ENCODE data around the gene ITPRIP.

Gene ITPRIP

GRCh38 chr10:104327745-104328645, 10.3 kb downstream of the ITPRIP start:
- no peak for FAIRE-seq
- DNase-seq (ENCODE audit: extremely low spot score, insufficient read length, low read depth) = no peak

- FAIRE-seq = no peak
- no peak for DNase-seq (ENCODE audit: extremely low spot score, insufficient read length, low read depth)
Measured at GRCh38 chr10:104326991-104327610, 11.2 kb downstream of the ITPRIP start.

- no peak for DNase-seq (ENCODE audit: extremely low spot score, insufficient read length, low read depth)
- FAIRE-seq = no peak
Measured at GRCh38 chr10:104325436-104326435, 12.5 kb downstream of the ITPRIP start.

- FAIRE-seq (no peak), DNase-seq (ENCODE audit: extremely low spot score, insufficient read length, low read depth) (no peak)
Measured at GRCh38 chr10:104324931-104325330, 13.3 kb downstream of the ITPRIP start.

GRCh38 chr10:104324221-104324686, 14.0 kb downstream of the ITPRIP start:
- no peak for DNase-seq (ENCODE audit: extremely low spot score, insufficient read length, low read depth)
- peak; percentile 51 for FAIRE-seq

GRCh38 chr10:104323760-104324201, 14.5 kb downstream of the ITPRIP start:
- DNase-seq (ENCODE audit: extremely low spot score, insufficient read length, low read depth) (no peak), FAIRE-seq (peak; percentile 24)

GRCh38 chr10:104323085-104323484, 15.2 kb downstream of the ITPRIP start:
- DNase-seq (ENCODE audit: extremely low spot score, insufficient read length, low read depth) (no peak), FAIRE-seq (no peak)

- FAIRE-seq = no peak
Measured at GRCh38 chr10:104322416-104322782, 15.9 kb downstream of the ITPRIP start.

GRCh38 chr10:104321725-104322415, 16.4 kb downstream of the ITPRIP start:
- FAIRE-seq (no peak), DNase-seq (ENCODE audit: extremely low spot score, insufficient read length, low read depth) (no peak)

More at GRCh38 chr10:104322416-104322782, 15.9 kb downstream of the ITPRIP start:
- no peak for DNase-seq (ENCODE audit: extremely low spot score, insufficient read length, low read depth)

GRCh38 chr10:104321226-104321625, 17.0 kb downstream of the ITPRIP start:
- DNase-seq (ENCODE audit: extremely low spot score, insufficient read length, low read depth) = no peak
- no peak for FAIRE-seq

GRCh38 chr10:104318810-104319741, 19.2 kb downstream of the ITPRIP start:
- FAIRE-seq (no peak), DNase-seq (ENCODE audit: extremely low spot score, insufficient read length, low read depth) (no peak)

GRCh38 chr10:104318326-104318725, 19.9 kb downstream of the ITPRIP start:
- FAIRE-seq = no peak
- DNase-seq (ENCODE audit: extremely low spot score, insufficient read length, low read depth) = no peak

- DNase-seq (ENCODE audit: extremely low spot score, insufficient read length, low read depth) (no peak), FAIRE-seq (no peak)
Measured at GRCh38 chr10:104317726-104318299, 20.5 kb downstream of the ITPRIP start.

GRCh38 chr10:104317269-104317710, 21.0 kb downstream of the ITPRIP start:
- no peak for DNase-seq (ENCODE audit: extremely low spot score, insufficient read length, low read depth)
- FAIRE-seq = no peak

- DNase-seq (ENCODE audit: extremely low spot score, insufficient read length, low read depth) (no peak), FAIRE-seq (no peak)
Measured at GRCh38 chr10:104316321-104317099, 21.8 kb downstream of the ITPRIP start.

GRCh38 chr10:104315486-104315921, 22.8 kb downstream of the ITPRIP start:
- FAIRE-seq = no peak

More at GRCh38 chr10:104315486-104315921, 22.8 kb downstream of the ITPRIP start:
- DNase-seq (ENCODE audit: extremely low spot score, insufficient read length, low read depth) = no peak

Measured in GM18507 (cell line).